H9 (cell line): Measurements from ENCODE around the gene PNMT. TPM values are rescaled to one million over a fixed set of nuclear protein-coding genes. Genes with fewer than 3 reads are reported as not detected.

Experiments used
- DNase-seq: peaks from one replicate; pipeline ENCODE4 v3.0.0-alpha.2; 2017
- H2AFZ ChIP-seq: one replicate; pipeline ENCODE4 v1.6.1; 2013; ENCODE audit warnings: mild to moderate bottlenecking, low read length, control low read depth, moderate library complexity
- H2AK5ac ChIP-seq: 2 replicates; pipeline ENCODE4 v1.6.1; 2013; ENCODE audit warnings: low read length, control low read depth, mixed read lengths; ENCODE audit not compliant: insufficient read length
- H2BK120ac ChIP-seq: one replicate; pipeline ENCODE4 v1.6.1; 2013; ENCODE audit warnings: low read depth, mild to moderate bottlenecking, low read length, control low read depth, inconsistent platforms; ENCODE audit not compliant: poor library complexity, severe bottlenecking
- H2BK12ac ChIP-seq: 2 replicates; pipeline ENCODE4 v1.6.1; 2013; ENCODE audit warnings: low read length, control low read depth, mixed read lengths, low read depth; ENCODE audit not compliant: insufficient read length
- H2BK15ac ChIP-seq: 2 replicates; pipeline ENCODE4 v1.6.1; 2013; ENCODE audit warnings: low read depth, low read length, control low read depth
- H2BK20ac ChIP-seq: one replicate; pipeline ENCODE4 v1.6.1; 2013; ENCODE audit warnings: low read depth, mild to moderate bottlenecking, low read length, control low read depth, inconsistent platforms; ENCODE audit not compliant: poor library complexity, severe bottlenecking
- H2BK5ac ChIP-seq: 2 replicates; pipeline ENCODE4 v1.6.1; 2013; ENCODE audit warnings: low read length, control low read depth, mixed read lengths; ENCODE audit not compliant: insufficient read length
- H3K14ac ChIP-seq: 2 replicates; pipeline ENCODE4 v1.6.1; 2013; ENCODE audit warnings: low read length, control low read depth; ENCODE audit not compliant: insufficient read depth
- H3K18ac ChIP-seq: 2 replicates; pipeline ENCODE4 v1.6.1; 2013; ENCODE audit warnings: low read depth, mild to moderate bottlenecking, mixed read lengths, low read length, control low read depth; ENCODE audit not compliant: insufficient read length
- H3K23ac ChIP-seq: 2 replicates; pipeline ENCODE4 v1.6.1; 2013; ENCODE audit warnings: low read length, control low read depth, mixed read lengths, low read depth; ENCODE audit not compliant: insufficient read length
- H3K23me2 ChIP-seq: 2 replicates; pipeline ENCODE4 v1.6.1; 2013; ENCODE audit warnings: low read depth, mild to moderate bottlenecking, mixed read lengths, low read length, control low read depth; ENCODE audit not compliant: insufficient read length, poor library complexity, severe bottlenecking
- H3K27ac ChIP-seq: 2 replicates; pipeline ENCODE4 v1.5.1; 2013; ENCODE audit warnings: low read length, control low read depth, mixed read lengths, low read depth; ENCODE audit not compliant: insufficient read length
- H3K27me3 ChIP-seq: 2 replicates; pipeline ENCODE4 v1.6.1; 2013; ENCODE audit warnings: low read length, control low read depth, inconsistent platforms; ENCODE audit not compliant: insufficient read depth
- H3K4ac ChIP-seq: 2 replicates; pipeline ENCODE4 v1.6.1; 2013; ENCODE audit warnings: low read depth, mild to moderate bottlenecking, control low read depth, inconsistent platforms, low read length, moderate library complexity
- H3K4me1 ChIP-seq: 2 replicates; pipeline ENCODE4 v1.6.1; 2013; ENCODE audit warnings: low read length, control low read depth, inconsistent platforms; ENCODE audit not compliant: insufficient read depth
- H3K4me2 ChIP-seq: 2 replicates; pipeline ENCODE4 v1.6.1; 2013; ENCODE audit warnings: low read length, control low read depth, mixed read lengths; ENCODE audit not compliant: insufficient read length, insufficient read depth
- H3K56ac ChIP-seq: 2 replicates; pipeline ENCODE4 v1.6.1; 2013; ENCODE audit warnings: low read depth, mild to moderate bottlenecking, mixed read lengths, low read length, control low read depth; ENCODE audit not compliant: insufficient read length
- H3K79me1 ChIP-seq: 2 replicates; pipeline ENCODE4 v1.6.1; 2013; ENCODE audit warnings: low read depth, mild to moderate bottlenecking, moderate library complexity, low read length, control low read depth, inconsistent platforms; ENCODE audit not compliant: insufficient read depth, poor library complexity, severe bottlenecking
- H3K79me2 ChIP-seq: 2 replicates; pipeline ENCODE4 v1.6.1; 2013; ENCODE audit warnings: low read length, control low read depth, inconsistent platforms; ENCODE audit not compliant: insufficient read depth
- H3K9ac ChIP-seq: 2 replicates; pipeline ENCODE4 v1.6.1; 2013; ENCODE audit warnings: low read length, control low read depth, mixed read lengths; ENCODE audit not compliant: insufficient read length; ENCODE audit errors: extremely low read depth
- H3K9me3 ChIP-seq: one replicate; pipeline ENCODE4 v1.6.1; 2013; ENCODE audit warnings: low read depth, low read length, inconsistent platforms; ENCODE audit not compliant: control insufficient read depth
- H3T11ph ChIP-seq: one replicate; pipeline ENCODE4 v1.6.1; 2013; ENCODE audit warnings: mild to moderate bottlenecking, low read length, control low read depth, inconsistent platforms
- H4K20me1 ChIP-seq: one replicate; pipeline ENCODE4 v1.6.1; 2013; ENCODE audit not compliant: control insufficient read depth, insufficient read length, insufficient read depth
- H4K5ac ChIP-seq: 2 replicates; pipeline ENCODE4 v1.6.1; 2013; ENCODE audit warnings: low read depth, mild to moderate bottlenecking, mixed read lengths, low read length, control low read depth; ENCODE audit not compliant: insufficient read length
- H4K8ac ChIP-seq: replicated peaks from 2 replicates; pipeline ENCODE4 v1.6.1; 2013; ENCODE audit warnings: low read length, control low read depth, mixed read lengths, low read depth; ENCODE audit not compliant: insufficient read length
- H4K91ac ChIP-seq: 2 replicates; pipeline ENCODE4 v1.6.1; 2013; ENCODE audit warnings: low read depth, mild to moderate bottlenecking, moderate library complexity, mixed read lengths, low read length, control low read depth; ENCODE audit not compliant: insufficient read length
- H3K27ac Mint-ChIP-seq, 3 experiments: 2 replicates in 2 of 3; 3 replicates in 1 of 3; pipeline ENCODE4 v1.8.0; 2020 to 2021; ENCODE audit warnings: mixed read lengths in 3 of 3, mild to moderate bottlenecking in 1 of 3, moderate library complexity in 1 of 3
- H3K27me3 Mint-ChIP-seq: 2 replicates; pipeline ENCODE4 v1.8.0; 2021; ENCODE audit warnings: low read depth, mild to moderate bottlenecking, moderate library complexity, mixed read lengths
- H3K36me3 Mint-ChIP-seq, 3 experiments: 2 replicates in 2 of 3; 3 replicates in 1 of 3; pipeline ENCODE4 v1.8.0; 2020 to 2021; ENCODE audit warnings: low read depth in 3 of 3, mixed read lengths in 3 of 3; ENCODE audit not compliant: insufficient read depth in 1 of 3
- H3K4me1 Mint-ChIP-seq, 2 experiments: 2 replicates each; pipeline ENCODE4 v1.8.0; 2020; ENCODE audit warnings: mixed read lengths in 2 of 2
- H3K4me3 Mint-ChIP-seq, 2 experiments: 2 replicates in 1 of 2; 3 replicates in 1 of 2; pipeline ENCODE4 v1.8.0; 2020 to 2021; ENCODE audit warnings: mild to moderate bottlenecking in 2 of 2, mixed read lengths in 2 of 2, moderate library complexity in 1 of 2
- H3K9me3 Mint-ChIP-seq, 2 experiments: 2 replicates in 1 of 2; 3 replicates in 1 of 2; pipeline ENCODE4 v1.8.0; 2020; ENCODE audit warnings: mild to moderate bottlenecking in 2 of 2, mixed read lengths in 2 of 2, moderate library complexity in 1 of 2
- CTCF ChIP-seq: fragments of 200-600 bp; sonication (generic); conservative IDR thresholded peaks from 3 replicates; pipeline ENCODE4 v1.8.0; 2021; ENCODE audit warnings: antibody characterized with exemption, mild to moderate bottlenecking
- WGBS: extraction: QIAGEN DNeasy Blood & Tissue Kit; methylation state at CpG from one replicate; pipeline ENCODE4 v1.1.7; 2013; ENCODE audit warnings: missing lambda C conversion rate, low lambda C conversion rate, mixed read lengths; ENCODE audit not compliant: insufficient read length; ENCODE audit errors: extremely low coverage; 5-methylcytosine and 5-hydroxymethylcytosine counted together
- total RNA-seq: library from RNA; stranded (reverse); gene quantifications from 2 replicates; pipeline ENCODE4 v1.2.1, GENCODE V29; 2021

Gene PNMT
- total RNA-seq, 1 experiment from 2014 or later, result 2.1 TPM

- Mint-ChIP-seq H3K27ac (peak overlapping the region; percentile 77 to 82 (median 77); a peak in 5 of 7 replicates), H3K27me3 (no peaks in the 10 kb centered on the region; the same call in 1 of the 2 replicates)
- no peaks in the 10 kb centered on the region for H4K20me1 ChIP-seq
These were observed 37.6 kb downstream of the PNMT start for GRCh38 chr17:39705786-39706348.

More at GRCh38 chr17:39705786-39706348, 37.6 kb downstream of the PNMT start:
- TF ChIP-seq CTCF, result no peak
- H2BK20ac ChIP-seq, result no peak overlapping the region
- no peak overlapping the region for H2BK5ac ChIP-seq
- no peaks in the 10 kb centered on the region for H3K9me3 ChIP-seq
- Mint-ChIP-seq H3K4me3 (no peak overlapping the region), H3K4me1 (peaks cover 45 to 52% of the 10 kb centered on the region in 2 experiments), H3K36me3 (peaks cover 51 to 74% (median 59%) of the 10 kb centered on the region in 3 experiments), H3K9me3 (no peaks in the 10 kb centered on the region)
- no peaks in the 10 kb centered on the region for H3K27me3 ChIP-seq
- no peak overlapping the region for H2AFZ ChIP-seq
- no peak overlapping the region for H2BK12ac ChIP-seq
- H3K56ac ChIP-seq, result no peak overlapping the region
- H4K8ac ChIP-seq, result no peak overlapping the region
- H3K4me1 ChIP-seq, result peaks cover 16% of the 10 kb centered on the region
- no CpG with 5 or more reads among the region's 12 CpGs for WGBS
- no peak overlapping the region for H3K4ac ChIP-seq
- no peak overlapping the region for H3K18ac ChIP-seq
- H3K27ac ChIP-seq, result no peak overlapping the region
- peaks cover 50% of the 10 kb centered on the region for H3K79me2 ChIP-seq
- no peak overlapping the region for H4K5ac ChIP-seq
- DNase-seq, result peak; percentile 52
- H3K79me1 ChIP-seq, result no peaks in the 10 kb centered on the region
- H3T11ph ChIP-seq, result no peak overlapping the region
- H2AK5ac ChIP-seq, result no peak overlapping the region
- no peak overlapping the region for H4K91ac ChIP-seq
- H3K9ac ChIP-seq, result no peak overlapping the region
- H2BK120ac ChIP-seq, result no peak overlapping the region
- H3K4me2 ChIP-seq, result no peak overlapping the region
- no peak overlapping the region for H2BK15ac ChIP-seq
- no peak overlapping the region for H3K23ac ChIP-seq
- H3K23me2 ChIP-seq, result peaks cover 7% of the 10 kb centered on the region
- H3K14ac ChIP-seq, result peak overlapping the region; percentile 10; the same call in 1 of the 2 replicates
